GM04503 (cell line): ENCODE measurements around the gene NUMB.

Experiments used
- DNase-seq: peaks from one replicate; pipeline ENCODE4 v3.0.0-alpha.2; 2012; ENCODE audit warnings: low read depth

NUMB gene

GRCh38 chr14:73261075-73261474 is 197.3 kb downstream of the NUMB start:
- no peak for DNase-seq

GRCh38 chr14:73260574-73260973 is 197.8 kb downstream of the NUMB start:
- DNase-seq, result no peak

- no peak for DNase-seq
These were observed 198.5 kb downstream of the NUMB start for GRCh38 chr14:73259837-73260236.

DNA sequence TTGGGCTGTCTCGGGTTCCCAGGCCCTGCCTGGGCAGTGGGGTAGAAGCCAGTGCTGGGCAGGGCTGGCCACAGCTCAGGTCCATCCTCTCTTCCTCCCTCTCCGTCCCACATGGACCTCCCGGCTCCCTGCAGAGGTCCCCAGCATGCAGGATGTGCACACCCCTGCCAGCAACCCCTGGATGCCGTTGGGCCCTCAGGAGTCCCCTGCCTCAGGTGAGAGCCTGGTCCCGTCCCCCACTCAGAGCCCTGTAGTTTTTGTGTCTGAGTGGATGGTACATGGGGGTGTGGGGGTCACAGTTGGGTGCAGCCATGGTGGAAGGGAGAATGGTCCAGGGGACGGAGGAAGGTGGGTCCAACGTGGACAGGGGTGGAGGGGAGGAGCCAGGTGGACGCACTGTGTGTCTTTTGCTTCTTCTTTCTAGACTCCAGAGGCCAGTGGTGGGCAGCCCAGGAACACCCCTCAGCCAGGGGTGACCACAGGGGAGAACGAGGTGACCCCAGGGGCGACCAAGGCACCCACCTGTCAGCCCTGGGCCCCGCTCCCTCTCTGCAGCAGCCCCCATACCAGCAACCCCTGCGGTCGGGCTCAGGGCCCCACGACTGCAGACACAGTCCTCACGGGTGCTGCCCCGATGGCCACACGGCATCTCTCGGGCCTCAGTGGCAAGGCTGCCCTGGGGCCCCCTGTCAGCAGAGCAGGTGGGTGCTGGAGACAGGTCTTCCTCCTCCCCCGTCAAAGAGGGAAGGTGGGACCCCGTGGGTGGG is 199.3 kb downstream of the NUMB start:
- no peak for DNase-seq

DNA sequence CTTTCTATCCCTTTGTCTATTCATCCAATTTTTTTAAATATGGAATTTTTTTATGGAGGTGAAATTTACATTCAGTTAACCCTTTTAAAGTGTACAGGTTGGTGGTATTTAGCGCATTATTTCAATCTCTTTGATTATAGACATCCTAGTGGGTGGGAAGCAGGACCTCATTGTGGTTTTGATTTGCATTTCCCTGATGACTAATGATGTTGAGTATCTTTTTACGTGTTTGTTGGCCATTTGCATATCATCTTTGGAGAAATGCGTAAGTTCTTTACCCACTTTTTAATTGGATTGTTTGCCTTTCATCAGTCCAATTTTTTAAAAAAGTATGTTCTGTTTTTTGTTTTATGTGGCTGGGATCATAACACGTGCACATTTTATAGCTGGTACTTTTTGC is 200.3 kb downstream of the NUMB start:
- no peak for DNase-seq

GRCh38 chr14:73255693-73256225 is 202.6 kb downstream of the NUMB start:
- no peak for DNase-seq

DNA sequence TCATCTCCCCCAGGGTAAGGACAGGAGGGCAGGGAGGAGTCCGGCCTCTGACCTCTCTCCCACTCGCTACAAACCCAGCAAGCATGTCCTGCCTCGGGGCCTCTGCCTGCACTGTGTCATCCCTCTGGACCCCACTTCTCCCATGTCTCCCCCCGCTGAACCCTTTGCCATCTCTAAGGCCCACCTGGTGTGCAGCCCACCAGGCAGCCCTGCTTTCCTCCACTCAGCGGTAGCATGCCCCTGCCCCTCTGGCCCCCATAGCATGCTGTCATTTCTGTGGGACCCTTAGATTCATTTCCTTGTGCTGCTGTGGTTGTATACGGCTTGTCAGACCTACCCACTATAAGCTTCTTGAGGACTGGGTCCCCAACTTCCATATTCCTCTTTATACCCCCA is 203.3 kb downstream of the NUMB start:
- DNase-seq, result no peak

GRCh38 chr14:73254247-73255004 is 203.9 kb downstream of the NUMB start:
- DNase-seq, result no peak

DNA sequence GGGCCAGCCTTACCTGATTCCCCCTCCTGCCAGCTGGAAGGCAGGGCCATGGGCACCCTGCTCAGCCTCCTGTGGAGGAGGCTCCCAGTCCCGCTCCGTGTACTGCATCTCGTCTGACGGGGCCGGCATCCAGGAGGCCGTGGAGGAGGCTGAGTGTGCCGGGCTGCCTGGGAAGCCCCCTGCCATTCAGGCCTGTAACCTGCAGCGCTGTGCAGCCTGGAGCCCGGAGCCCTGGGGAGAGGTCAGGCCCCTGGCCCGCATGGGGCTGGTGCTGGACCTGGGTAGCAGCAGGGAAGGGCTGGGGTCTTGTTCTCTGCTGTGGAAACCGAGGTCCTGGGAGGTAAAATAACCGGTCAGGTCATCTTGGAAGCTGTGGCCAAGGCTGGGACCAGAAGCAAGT is 204.6 kb downstream of the NUMB start:
- no peak for DNase-seq

- DNase-seq, result no peak
These were observed 205.1 kb downstream of the NUMB start for GRCh38 chr14:73253323-73253610.

- no peak for DNase-seq
These were observed 205.6 kb downstream of the NUMB start for GRCh38 chr14:73252491-73253322.

- no peak for DNase-seq
These were observed 206.7 kb downstream of the NUMB start for GRCh38 chr14:73251516-73252215.

- no peak for DNase-seq
These were observed 207.4 kb downstream of the NUMB start for GRCh38 chr14:73250781-73251500.

DNA sequence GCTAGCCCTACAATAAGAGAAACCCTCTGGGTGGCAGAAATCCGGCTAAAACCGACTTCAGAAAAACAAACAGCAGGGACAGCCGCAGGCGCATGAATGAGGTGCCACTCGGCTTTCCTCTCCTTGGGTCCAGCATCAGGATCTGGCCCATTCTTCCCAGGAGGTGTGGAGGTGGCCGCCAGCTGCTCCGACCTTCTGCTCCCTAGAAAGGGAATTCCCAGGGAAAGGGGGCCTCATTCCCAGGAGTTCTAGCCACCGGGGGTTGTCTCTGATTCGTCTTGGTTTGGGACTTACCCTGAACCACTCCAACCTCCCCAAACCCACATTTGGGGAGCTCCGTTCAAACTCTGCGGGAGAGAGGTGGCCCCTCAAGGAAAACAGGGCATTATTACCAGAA is 208.0 kb downstream of the NUMB start:
- no peak for DNase-seq

DNA sequence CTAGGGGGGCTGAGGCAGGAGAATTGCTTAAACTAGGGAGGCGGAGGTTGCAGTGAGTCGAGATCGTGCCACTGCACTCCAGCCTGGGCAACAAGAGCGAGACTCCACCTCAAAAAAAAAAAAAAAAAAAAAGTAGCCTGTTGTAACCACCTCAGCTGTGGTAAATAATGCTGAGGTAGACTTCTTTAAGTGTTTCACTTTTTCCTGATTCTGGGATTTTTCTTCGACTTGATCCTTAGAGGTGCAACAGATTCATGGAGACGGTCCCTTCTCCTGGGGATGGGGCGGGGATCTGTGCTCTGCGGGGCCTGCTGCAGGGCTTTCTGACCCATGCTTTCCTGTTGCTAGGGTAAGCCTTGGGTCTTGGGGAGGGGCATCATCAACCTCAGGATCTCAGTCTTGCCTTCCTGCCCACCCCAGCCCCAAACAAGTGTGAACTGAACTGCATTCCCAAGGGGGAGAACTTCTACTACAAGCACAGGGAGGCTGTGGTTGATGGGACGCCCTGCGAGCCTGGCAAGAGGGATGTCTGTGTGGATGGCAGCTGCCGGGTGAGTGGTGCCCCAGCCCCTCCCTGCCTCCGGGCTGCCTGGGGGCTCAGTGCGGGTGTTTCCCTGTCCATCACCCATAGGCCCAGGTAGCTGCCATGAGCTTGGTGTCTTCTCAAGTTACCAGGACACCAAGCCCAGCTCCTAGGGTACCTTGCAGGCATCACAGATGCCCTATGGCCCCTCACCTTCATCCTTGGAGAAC is 208.6 kb downstream of the NUMB start:
- DNase-seq, result no peak

DNA sequence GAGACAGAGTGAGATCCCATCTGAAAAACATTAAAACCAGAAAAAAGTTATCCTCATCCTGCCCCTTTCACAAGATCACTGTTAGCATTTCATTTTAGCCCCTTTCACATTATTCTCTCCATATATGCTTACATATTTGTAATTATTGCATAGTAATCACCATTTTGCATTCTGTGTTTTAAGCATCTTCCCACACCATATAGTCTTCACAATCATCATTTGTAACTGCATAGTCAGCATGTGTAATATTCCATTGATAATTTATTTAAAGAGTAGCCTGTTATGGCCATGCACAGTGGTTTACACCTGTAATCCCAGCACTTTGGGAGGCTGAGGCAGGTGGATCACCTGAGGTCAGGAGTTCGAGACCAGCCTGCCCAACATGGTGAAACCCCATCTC is 209.2 kb downstream of the NUMB start:
- DNase-seq, result no peak

DNA sequence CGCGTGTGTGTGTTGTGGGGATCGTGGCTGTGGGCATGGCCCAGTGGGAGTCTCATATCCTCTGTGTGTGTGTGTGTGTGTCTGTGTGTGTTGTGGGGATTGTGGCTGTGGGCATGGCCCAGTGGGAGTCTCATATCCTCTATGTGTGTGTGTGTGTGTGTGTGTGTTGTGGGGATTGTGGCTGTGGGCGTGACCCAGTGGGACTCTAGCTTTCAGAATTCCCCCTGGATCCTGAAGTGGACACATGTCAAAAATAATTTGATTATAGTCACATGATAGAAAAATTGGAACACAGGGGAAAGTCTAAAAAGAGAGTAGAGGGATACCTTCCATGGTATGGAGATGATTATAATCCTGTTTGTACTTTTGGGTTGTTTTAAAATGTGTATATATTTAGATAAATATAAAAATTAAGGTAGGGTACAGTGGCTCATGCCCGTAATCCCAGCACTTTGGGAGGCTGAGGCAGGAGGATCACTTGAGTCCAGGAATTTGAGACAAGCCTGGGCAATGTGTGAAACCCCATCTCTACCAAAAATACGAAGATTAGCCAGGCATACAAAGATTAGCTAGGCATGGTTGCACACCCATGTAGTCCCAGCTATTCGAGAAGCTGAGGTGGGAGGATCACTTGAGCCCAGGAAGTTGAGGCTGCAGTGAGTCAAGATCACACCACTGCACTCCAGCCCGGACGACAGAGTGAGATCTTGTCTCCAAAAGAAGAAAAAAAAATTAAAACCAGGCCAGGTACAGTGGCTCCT is 210.1 kb downstream of the NUMB start:
- DNase-seq, result no peak

GRCh38 chr14:73246387-73247150 is 211.8 kb downstream of the NUMB start:
- DNase-seq, result no peak
